HUES48 (cell line): ENCODE measurements around the gene NPL.

Source experiments
- H3K27ac ChIP-seq: one replicate; pipeline ENCODE4 v1.7.0; 2013; ENCODE audit warnings: low read depth, low read length, inconsistent platforms
- H3K27me3 ChIP-seq: 2 replicates; pipeline ENCODE4 v1.6.1; 2013; ENCODE audit warnings: mild to moderate bottlenecking, low read length; ENCODE audit not compliant: control insufficient read depth, insufficient read depth
- H3K36me3 ChIP-seq: 2 replicates; pipeline ENCODE4 v1.6.1; 2013; ENCODE audit warnings: low read length; ENCODE audit not compliant: control insufficient read depth, insufficient read depth
- H3K4me1 ChIP-seq: 2 replicates; pipeline ENCODE4 v1.6.1; 2013; ENCODE audit warnings: mild to moderate bottlenecking, low read length; ENCODE audit not compliant: control insufficient read depth, insufficient read depth
- H3K4me3 ChIP-seq: 2 replicates; pipeline ENCODE4 v1.5.1; 2013; ENCODE audit warnings: mild to moderate bottlenecking, low read depth, low read length
- H3K9ac ChIP-seq: 2 replicates; pipeline ENCODE4 v1.6.1; 2013; ENCODE audit warnings: mild to moderate bottlenecking, low read depth, low read length, moderate library complexity
- H3K9me3 ChIP-seq: 2 replicates; pipeline ENCODE4 v1.6.1; 2013; ENCODE audit warnings: low read length; ENCODE audit not compliant: control insufficient read depth, insufficient read depth

NPL gene

GRCh38 chr1:182789138-182790076 is at the start of gene NPL:
NPL (plus strand) TSS chr1:182789773; CDS start chr1:182794372, 4,599 bp downstream.
- H3K4me3 ChIP-seq, result peak within 1 kb of the TSS; percentile 73
- no peak within 1 kb of the TSS for H3K27ac ChIP-seq
- H3K9ac ChIP-seq, result peak within 1 kb of the TSS; percentile 45; the same call in 1 of the 2 replicates
- no peaks in the 10 kb centered on the region for H3K9me3 ChIP-seq
- no peaks in the 10 kb centered on the region for H3K4me1 ChIP-seq
- peaks cover 44% of the 10 kb centered on the region for H3K27me3 ChIP-seq
- no peaks in the 10 kb centered on the region for H3K36me3 ChIP-seq

DNA sequence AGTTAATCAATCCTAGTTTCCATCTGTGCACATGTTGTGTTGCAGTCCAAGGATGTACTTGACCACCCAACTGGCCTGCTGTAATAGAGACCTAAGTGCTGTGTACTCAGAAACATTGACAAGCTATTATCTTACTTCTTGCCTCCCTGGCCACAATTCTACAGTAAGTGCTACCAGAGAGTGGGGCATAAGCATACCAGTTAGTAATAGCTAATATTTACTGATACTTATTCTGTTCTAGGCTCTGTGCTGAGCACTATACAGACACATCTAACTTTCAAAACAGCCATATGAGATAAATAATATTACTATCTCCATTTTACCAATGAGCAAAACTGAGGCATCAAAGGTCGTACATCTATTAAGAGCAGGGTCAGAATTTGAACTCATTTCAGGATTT is 49.5 kb upstream of the NPL start:
- H3K9me3 ChIP-seq, result peaks cover 4% of the 10 kb centered on the region; the same call in 1 of the 2 replicates
- H3K27ac ChIP-seq, result peak overlapping the region; percentile 14
- H3K27me3 ChIP-seq, result no peaks in the 10 kb centered on the region
- H3K4me1 ChIP-seq, result no peaks in the 10 kb centered on the region; the same call in 1 of the 2 replicates
- no peak overlapping the region for H3K4me3 ChIP-seq
- no peak overlapping the region for H3K9ac ChIP-seq
- no peaks in the 10 kb centered on the region for H3K36me3 ChIP-seq

- H3K9ac ChIP-seq, result no peak overlapping the region
- H3K27ac ChIP-seq, result no peak overlapping the region
- H3K9me3 ChIP-seq, result peaks cover 4% of the 10 kb centered on the region; the same call in 1 of the 2 replicates
- H3K36me3 ChIP-seq, result no peaks in the 10 kb centered on the region
- no peak overlapping the region for H3K4me3 ChIP-seq
- H3K4me1 ChIP-seq, result no peaks in the 10 kb centered on the region; the same call in 1 of the 2 replicates
- H3K27me3 ChIP-seq, result no peaks in the 10 kb centered on the region
These were observed 46.8 kb upstream of the NPL start for GRCh38 chr1:182742780-182743179.

DNA sequence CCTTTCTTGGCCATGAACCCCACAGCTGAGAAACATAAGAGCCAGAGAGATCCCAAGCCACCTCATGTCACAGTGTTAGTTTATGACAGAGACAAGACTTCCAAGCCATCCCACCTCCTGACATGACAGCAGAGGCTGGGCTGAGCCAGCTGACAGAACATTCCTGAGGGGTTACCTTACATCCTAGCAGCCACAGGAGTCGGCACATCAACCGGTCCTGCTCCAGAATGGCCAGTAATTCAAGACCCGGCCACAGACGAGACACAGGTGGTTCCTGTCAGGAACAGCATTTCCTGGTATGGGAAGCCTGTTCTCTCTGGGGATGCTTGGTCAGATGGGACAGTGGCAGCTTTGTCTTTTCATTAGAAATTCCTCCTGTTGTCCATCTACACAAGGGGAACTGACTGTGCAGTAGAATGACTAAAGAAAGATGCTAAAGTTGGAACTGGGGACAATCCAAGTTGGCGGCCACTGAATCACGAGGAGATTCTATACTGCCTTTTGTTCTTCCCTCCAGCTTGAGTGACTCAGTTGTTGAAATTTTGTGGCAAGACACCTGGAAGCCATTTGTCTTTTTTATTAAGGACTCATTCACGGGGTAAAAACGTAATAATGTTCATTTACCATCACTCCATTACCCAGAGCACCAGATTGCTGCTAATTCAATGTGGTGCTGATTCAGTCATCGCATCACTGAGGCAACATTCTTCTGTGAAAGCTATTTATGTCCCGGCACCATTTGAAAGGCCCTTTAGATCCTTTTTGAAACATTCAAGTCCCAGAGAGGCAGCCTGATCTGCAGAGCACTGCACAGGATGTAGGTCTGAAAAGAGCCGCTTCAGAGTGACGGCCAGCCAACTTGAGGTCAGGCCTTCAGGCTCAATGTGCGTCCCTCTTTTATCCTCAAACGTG is 37.2 kb upstream of the NPL start:
- H3K4me1 ChIP-seq, result no peaks in the 10 kb centered on the region
- H3K9ac ChIP-seq, result no peak overlapping the region
- no peaks in the 10 kb centered on the region for H3K9me3 ChIP-seq
- H3K36me3 ChIP-seq, result no peaks in the 10 kb centered on the region
- H3K27me3 ChIP-seq, result no peaks in the 10 kb centered on the region
- no peak overlapping the region for H3K27ac ChIP-seq
- no peak overlapping the region for H3K4me3 ChIP-seq

- no peak overlapping the region for H3K4me3 ChIP-seq
- H3K36me3 ChIP-seq, result no peaks in the 10 kb centered on the region
- no peak overlapping the region for H3K27ac ChIP-seq
- H3K9me3 ChIP-seq, result no peaks in the 10 kb centered on the region
- no peaks in the 10 kb centered on the region for H3K4me1 ChIP-seq
- no peak overlapping the region for H3K9ac ChIP-seq
- H3K27me3 ChIP-seq, result no peaks in the 10 kb centered on the region
These were observed 35.5 kb upstream of the NPL start for GRCh38 chr1:182754087-182754486.

DNA sequence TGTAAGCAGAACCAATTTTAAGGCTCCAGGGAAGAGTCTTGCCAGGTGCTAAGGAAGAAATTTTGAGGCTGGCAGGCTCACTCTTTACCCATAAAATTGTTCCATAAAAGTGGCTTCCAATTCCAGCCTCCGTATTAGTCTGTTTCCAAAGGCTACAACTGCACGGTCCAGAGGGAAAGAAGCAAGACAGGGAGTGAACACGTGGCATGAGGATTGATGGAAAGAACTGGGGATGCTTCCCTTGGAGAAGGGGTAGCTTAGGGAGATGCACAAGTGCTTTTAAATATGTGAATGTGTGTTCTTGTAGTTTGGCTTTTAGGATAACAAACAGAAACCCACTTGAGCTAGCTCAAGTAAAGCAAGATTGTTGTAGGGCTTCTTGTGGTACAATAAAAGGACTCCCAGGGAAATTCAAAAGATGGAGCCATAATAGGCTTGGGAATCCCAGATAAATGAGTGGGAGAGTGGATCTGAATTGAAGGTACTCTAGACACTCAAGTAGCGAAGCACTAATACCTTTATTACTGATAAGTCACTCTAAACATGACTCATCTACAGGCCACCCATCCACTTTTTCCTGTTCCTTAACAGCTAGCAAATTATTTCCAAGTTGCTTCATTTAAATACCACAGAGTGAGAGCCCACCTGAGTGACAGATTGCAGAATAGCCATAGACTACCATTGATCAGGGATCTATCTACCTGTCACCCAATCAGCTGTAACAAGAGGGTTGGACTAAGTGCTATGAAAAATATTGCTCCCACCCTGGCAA is 34.8 kb upstream of the NPL start:
- no peaks in the 10 kb centered on the region for H3K9me3 ChIP-seq
- no peaks in the 10 kb centered on the region for H3K36me3 ChIP-seq
- H3K9ac ChIP-seq, result no peak overlapping the region
- no peak overlapping the region for H3K4me3 ChIP-seq
- H3K27ac ChIP-seq, result no peak overlapping the region
- no peaks in the 10 kb centered on the region for H3K4me1 ChIP-seq
- no peaks in the 10 kb centered on the region for H3K27me3 ChIP-seq

- no peaks in the 10 kb centered on the region for H3K9me3 ChIP-seq
- no peaks in the 10 kb centered on the region for H3K36me3 ChIP-seq
- no peaks in the 10 kb centered on the region for H3K4me1 ChIP-seq
- H3K9ac ChIP-seq, result no peak overlapping the region
- no peaks in the 10 kb centered on the region for H3K27me3 ChIP-seq
- H3K27ac ChIP-seq, result no peak overlapping the region
- H3K4me3 ChIP-seq, result no peak overlapping the region
These were observed 33.9 kb upstream of the NPL start for GRCh38 chr1:182755632-182756031.

DNA sequence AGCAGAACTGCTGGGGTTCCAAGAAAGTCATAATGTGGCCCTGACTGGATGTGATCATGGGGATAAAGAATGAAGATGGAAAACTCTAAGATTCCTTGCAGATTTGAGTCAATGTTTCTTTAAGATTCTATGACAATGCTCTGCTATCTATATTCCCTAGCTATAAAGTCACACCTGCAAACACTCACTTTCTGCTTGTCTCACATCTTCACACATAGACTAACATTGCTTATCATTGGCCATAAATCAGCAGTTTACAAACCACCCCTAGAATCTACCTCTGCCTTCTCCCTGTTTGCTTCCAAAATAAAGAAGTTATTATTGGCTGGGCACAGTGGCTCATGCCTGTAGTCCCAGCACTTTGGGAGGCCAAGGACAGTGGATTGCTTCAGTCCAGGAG is 33.1 kb upstream of the NPL start:
- Histone ChIP-seq H3K27me3 (no peaks in the 10 kb centered on the region), H3K27ac (no peak overlapping the region), H3K4me3 (no peak overlapping the region), H3K4me1 (no peaks in the 10 kb centered on the region), H3K9ac (no peak overlapping the region), H3K9me3 (peaks cover 3% of the 10 kb centered on the region), H3K36me3 (no peaks in the 10 kb centered on the region)

DNA sequence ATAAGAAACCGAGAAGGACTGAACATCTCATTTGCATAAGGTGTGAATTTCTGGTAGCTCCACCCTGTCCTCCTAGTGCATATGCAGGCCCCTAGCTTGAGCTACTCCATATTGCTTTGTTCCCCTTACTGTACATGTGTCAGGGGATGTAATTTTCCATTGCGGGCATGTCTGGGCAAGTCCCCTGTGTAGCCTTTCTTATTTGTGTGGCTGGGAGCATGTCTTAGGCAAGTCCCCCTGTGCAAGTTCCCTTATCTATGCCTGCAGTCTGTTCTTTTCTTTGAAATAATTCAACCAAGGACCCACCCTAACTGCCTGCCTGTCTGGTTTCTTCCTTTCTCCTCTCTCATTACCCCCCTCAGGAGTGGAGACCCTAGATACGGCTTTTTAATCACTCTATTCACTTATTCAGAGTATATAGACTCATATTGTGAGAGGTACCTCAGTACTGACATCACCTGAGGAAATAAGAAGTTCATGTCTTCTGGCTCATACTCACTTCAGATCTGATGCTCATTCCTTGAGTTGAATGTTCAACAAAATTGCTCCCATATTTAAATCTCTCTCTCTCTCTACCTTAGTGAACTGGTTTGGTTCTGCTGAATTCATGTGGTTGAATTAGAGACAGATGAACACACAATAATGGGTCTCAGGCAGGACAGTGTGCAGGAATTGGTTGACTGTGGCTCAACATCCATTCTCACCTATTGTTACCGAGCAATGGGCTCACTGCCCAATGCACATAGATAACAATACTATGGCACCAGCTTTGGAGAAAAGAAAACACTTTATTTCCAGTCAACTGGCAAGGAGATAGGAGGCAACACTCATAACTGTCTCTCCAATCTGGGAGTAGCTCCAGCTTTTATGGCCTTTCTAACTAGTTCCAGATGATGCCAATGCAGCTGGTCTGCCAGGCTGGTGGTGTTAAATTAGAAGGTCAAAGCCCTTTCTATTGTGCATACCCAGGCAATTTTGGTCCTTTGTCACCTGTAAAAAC is 27.9 kb upstream of the NPL start:
- H3K4me1 ChIP-seq, result no peaks in the 10 kb centered on the region
- H3K9ac ChIP-seq, result no peak overlapping the region
- no peaks in the 10 kb centered on the region for H3K27me3 ChIP-seq
- no peak overlapping the region for H3K4me3 ChIP-seq
- H3K36me3 ChIP-seq, result no peaks in the 10 kb centered on the region
- H3K27ac ChIP-seq, result no peak overlapping the region
- H3K9me3 ChIP-seq, result peaks cover 9% of the 10 kb centered on the region
